ENCODE data around the gene PEX16. TPM values are rescaled to one million over a fixed set of nuclear protein-coding genes. Genes with fewer than 3 reads are reported as not detected.

The PEX16 gene
- total RNA-seq, 1 donor from 2014 or later: 35.8 TPM

- intact Hi-C loops (cut with DNase I): no loop called here
- no peaks in the 10 kb centered on the region for H3K9me3 ChIP-seq
- H3K4me1 ChIP-seq: peaks cover 8% of the 10 kb centered on the region
- no peak for DNase-seq (ENCODE audit: extremely low spot score in 2 of 2)
- H3K4me3 ChIP-seq: peak overlapping the region; percentile 46 to 51
- peaks cover 0 to 13% of the 10 kb centered on the region in 2 donors for H3K36me3 ChIP-seq
- TF ChIP-seq, protein P1, sequence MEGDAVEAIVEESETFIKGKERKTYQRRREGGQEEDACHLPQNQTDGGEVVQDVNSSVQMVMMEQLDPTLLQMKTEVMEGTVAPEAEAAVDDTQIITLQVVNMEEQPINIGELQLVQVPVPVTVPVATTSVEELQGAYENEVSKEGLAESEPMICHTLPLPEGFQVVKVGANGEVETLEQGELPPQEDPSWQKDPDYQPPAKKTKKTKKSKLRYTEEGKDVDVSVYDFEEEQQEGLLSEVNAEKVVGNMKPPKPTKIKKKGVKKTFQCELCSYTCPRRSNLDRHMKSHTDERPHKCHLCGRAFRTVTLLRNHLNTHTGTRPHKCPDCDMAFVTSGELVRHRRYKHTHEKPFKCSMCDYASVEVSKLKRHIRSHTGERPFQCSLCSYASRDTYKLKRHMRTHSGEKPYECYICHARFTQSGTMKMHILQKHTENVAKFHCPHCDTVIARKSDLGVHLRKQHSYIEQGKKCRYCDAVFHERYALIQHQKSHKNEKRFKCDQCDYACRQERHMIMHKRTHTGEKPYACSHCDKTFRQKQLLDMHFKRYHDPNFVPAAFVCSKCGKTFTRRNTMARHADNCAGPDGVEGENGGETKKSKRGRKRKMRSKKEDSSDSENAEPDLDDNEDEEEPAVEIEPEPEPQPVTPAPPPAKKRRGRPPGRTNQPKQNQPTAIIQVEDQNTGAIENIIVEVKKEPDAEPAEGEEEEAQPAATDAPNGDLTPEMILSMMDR (IDR thresholded peaks at IDR 0.05): no peak
- TF ChIP-seq POLR2AphosphoS5 (IDR thresholded peaks at IDR 0.05; ENCODE audit: insufficient read depth in 1 of 2, low read depth in 1 of 2) (no peak), POLR2A (IDR thresholded peaks at IDR 0.05) (no peak)
- H3K27ac ChIP-seq: no peak overlapping the region
- no peaks in the 10 kb centered on the region for H3K27me3 ChIP-seq
Observed at GRCh38 chr11:45885921-45886721, 31.6 kb downstream of the PEX16 start.

- H3K27ac ChIP-seq: no peak within 1 kb of the TSS
- TF ChIP-seq, protein P1 (IDR thresholded peaks at IDR 0.05): no peak
- TF ChIP-seq POLR2A (IDR thresholded peaks at IDR 0.05) (no peak), POLR2AphosphoS5 (IDR thresholded peaks at IDR 0.05; ENCODE audit: insufficient read depth in 1 of 2, low read depth in 1 of 2) (no peak)
- intact Hi-C loops (cut with DNase I): no loop called here
- H3K4me1 ChIP-seq: peaks cover 8% of the 10 kb centered on the region
- H3K9me3 ChIP-seq: no peaks in the 10 kb centered on the region
- DNase-seq (ENCODE audit: extremely low spot score in 2 of 2): no peak
- H3K36me3 ChIP-seq: peaks cover 0 to 20% of the 10 kb centered on the region in 2 donors
- peak within 1 kb of the TSS; percentile 46 to 51 for H3K4me3 ChIP-seq
- H3K27me3 ChIP-seq: no peaks in the 10 kb centered on the region
Observed at GRCh38 chr11:45885274-45885920, 32.3 kb downstream of the PEX16 start, which contains the start of gene MAPK8IP1. TSS of gene MAPK8IP1 (plus strand) at chr11:45885651. CDS start at chr11:45885821, 170 bp downstream.

- DNase-seq (ENCODE audit: extremely low spot score in 2 of 2): no peak
- TF ChIP-seq POLR2AphosphoS5 (IDR thresholded peaks at IDR 0.05; ENCODE audit: insufficient read depth in 1 of 2, low read depth in 1 of 2) (no peak), POLR2A (IDR thresholded peaks at IDR 0.05) (no peak)
- TF ChIP-seq, protein P1 (IDR thresholded peaks at IDR 0.05): no peak
- Histone ChIP-seq H3K9me3 (no peaks in the 10 kb centered on the region), H3K27ac (no peak overlapping the region), H3K4me3 (no peak overlapping the region), H3K27me3 (no peaks in the 10 kb centered on the region), H3K4me1 (peaks cover 8% of the 10 kb centered on the region), H3K36me3 (peaks cover 0 to 22% of the 10 kb centered on the region in 2 donors)
- intact Hi-C loops (cut with DNase I): no loop called here
Observed at GRCh38 chr11:45884596-45885185, 33.0 kb downstream of the PEX16 start.

GRCh38 chr11:45881708-45882368 lies 35.8 kb downstream of the PEX16 start:
- DNase-seq (ENCODE audit: extremely low spot score in 2 of 2): no peak
- Histone ChIP-seq H3K27me3 (no peaks in the 10 kb centered on the region), H3K9me3 (no peaks in the 10 kb centered on the region), H3K27ac (no peak overlapping the region), H3K36me3 (peaks cover 0 to 37% of the 10 kb centered on the region in 2 donors), H3K4me3 (no peak overlapping the region), H3K4me1 (peaks cover 8% of the 10 kb centered on the region)
- intact Hi-C loops (cut with DNase I): no loop called here
- TF ChIP-seq, protein P1 (IDR thresholded peaks at IDR 0.05): no peak
- no peak for TF ChIP-seq POLR2A (IDR thresholded peaks at IDR 0.05)
- TF ChIP-seq POLR2AphosphoS5 (IDR thresholded peaks at IDR 0.05; ENCODE audit: insufficient read depth in 1 of 2, low read depth in 1 of 2): no peak

Measured in vagina (tissue), 2 donors.